ENCODE measurements around the gene SLC6A9.

SLC6A9 gene

DNA sequence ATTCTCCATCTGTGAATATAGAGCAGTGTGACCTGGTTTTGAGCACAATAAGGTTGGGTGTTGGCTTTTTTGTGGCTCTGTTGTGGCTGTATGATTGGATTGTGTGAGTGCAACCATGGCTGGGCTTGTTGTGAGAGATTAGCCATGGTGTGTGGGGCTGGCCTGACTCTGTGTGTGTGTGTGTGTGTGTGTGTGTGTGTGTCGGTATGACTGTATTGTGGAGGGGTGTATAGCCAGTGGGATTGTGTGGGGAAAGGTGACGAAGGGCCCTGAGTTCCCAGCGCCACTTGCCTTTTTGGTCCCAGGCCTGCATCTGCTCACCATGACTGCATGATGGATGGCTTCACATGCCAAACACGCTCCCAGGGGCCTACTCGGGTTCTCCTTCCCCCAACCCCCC lies 5.9 kb upstream of the SLC6A9 start:
- no peaks in the 10 kb centered on the region for H3K27me3 ChIP-seq (ENCODE audit: control insufficient read depth in 5 of 5, insufficient read depth in 4 of 5, low read length in 5 of 5)
- H3K9me3 ChIP-seq (ENCODE audit: control insufficient read depth in 5 of 5, low read length in 5 of 5) = no peaks in the 10 kb centered on the region
- no peak overlapping the region for H3K4me3 ChIP-seq (ENCODE audit: low read depth in 1 of 5, low read length in 5 of 5)
- no peak overlapping the region for H3K27ac ChIP-seq (ENCODE audit: low read depth, low read length)
- no peak overlapping the region for H3K9ac ChIP-seq (ENCODE audit: low read length in 5 of 5)
- peaks cover 0 to 23% (median 13%) of the 10 kb centered on the region in 5 donors for H3K4me1 ChIP-seq (ENCODE audit: control insufficient read depth in 5 of 5, insufficient read depth in 5 of 5, low read length in 5 of 5)
- no peaks in the 10 kb centered on the region for H3K36me3 ChIP-seq (ENCODE audit: control insufficient read depth in 5 of 5, insufficient read depth in 5 of 5, low read length in 5 of 5)

DNA sequence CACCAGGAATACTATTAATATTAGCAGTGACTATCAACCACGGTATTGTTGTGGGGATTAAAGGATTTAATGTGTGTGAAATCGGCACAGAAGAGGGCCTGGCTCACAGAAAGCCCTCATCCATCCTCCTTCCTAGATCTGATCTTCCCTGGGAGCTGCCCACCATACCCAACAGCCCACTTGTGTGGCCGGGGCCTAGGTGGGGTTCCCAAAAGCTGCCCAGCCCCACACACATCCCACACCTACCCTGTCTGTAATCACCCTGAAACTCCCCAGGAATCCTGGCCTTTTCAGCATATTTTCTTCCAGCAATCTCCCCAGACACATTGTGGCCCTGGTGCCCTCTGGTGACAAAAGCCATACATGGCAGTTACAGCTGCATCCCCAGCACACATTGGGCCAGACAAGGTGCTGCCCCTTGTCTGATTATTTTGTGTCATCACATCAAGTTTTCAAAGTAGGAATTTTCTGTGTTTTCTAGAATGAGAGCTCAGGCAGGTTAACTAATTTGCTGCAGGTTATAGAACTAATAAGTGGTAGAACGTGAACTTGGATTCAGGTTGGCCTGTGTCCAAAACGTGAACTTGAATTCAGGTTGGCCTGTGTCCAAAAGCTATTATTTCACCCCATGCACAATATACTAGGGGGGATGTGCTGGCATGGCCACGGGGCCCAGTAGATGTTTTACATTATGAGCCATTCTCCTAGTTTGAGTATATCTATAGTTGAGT lies 5.3 kb upstream of the SLC6A9 start:
- no peaks in the 10 kb centered on the region for H3K9me3 ChIP-seq (ENCODE audit: control insufficient read depth in 5 of 5, low read length in 5 of 5)
- no peaks in the 10 kb centered on the region for H3K36me3 ChIP-seq (ENCODE audit: control insufficient read depth in 5 of 5, insufficient read depth in 5 of 5, low read length in 5 of 5)
- peaks cover 0 to 28% (median 14%) of the 10 kb centered on the region in 5 donors for H3K4me1 ChIP-seq (ENCODE audit: control insufficient read depth in 5 of 5, insufficient read depth in 5 of 5, low read length in 5 of 5)
- H3K4me3 ChIP-seq (ENCODE audit: low read depth in 1 of 5, low read length in 5 of 5) = no peak overlapping the region
- no peaks in the 10 kb centered on the region for H3K27me3 ChIP-seq (ENCODE audit: control insufficient read depth in 5 of 5, insufficient read depth in 4 of 5, low read length in 5 of 5)
- H3K27ac ChIP-seq (ENCODE audit: low read depth, low read length) = no peak overlapping the region
- peak overlapping the region in 1 of 5 donors; percentile 16 for H3K9ac ChIP-seq (ENCODE audit: low read length in 5 of 5)

DNA sequence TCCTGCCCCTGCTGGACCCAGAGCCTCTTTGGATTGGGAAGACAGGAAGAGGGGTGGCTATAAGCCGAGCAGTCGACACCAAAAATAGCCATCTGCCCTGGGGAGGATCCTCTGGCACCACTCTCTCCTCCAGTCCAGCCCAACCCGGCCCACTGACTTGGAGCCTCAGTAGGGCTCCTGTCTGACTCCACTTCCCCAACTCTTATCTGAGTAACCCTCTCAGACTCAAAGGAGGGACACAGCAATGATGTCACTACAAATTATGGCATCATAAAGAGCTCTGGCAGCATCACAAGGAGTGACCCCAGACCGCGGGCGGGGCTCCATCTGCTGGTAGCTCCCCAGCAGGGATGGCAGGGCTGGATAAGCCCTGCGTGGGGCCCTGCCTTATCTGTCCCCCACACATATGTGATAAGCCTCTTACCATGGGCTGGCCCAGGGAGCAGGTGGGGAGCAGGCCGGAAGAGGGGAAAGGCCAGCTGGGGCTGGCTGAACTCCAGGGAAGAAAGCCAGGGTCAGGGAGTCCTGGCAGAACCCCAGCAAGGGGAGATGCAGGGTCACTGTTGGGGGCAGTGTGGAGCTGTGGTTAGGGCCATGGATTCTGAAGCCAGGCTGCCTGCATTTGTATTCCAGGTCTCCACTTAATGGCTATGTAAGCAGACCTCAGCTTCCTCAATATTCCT lies 4.6 kb upstream of the SLC6A9 start:
- no peaks in the 10 kb centered on the region for H3K9me3 ChIP-seq (ENCODE audit: control insufficient read depth in 5 of 5, low read length in 5 of 5)
- no peak overlapping the region for H3K4me3 ChIP-seq (ENCODE audit: low read depth in 1 of 5, low read length in 5 of 5)
- H3K4me1 ChIP-seq (ENCODE audit: control insufficient read depth in 5 of 5, insufficient read depth in 5 of 5, low read length in 5 of 5) = peaks cover 0 to 34% (median 21%) of the 10 kb centered on the region in 5 donors
- no peaks in the 10 kb centered on the region for H3K36me3 ChIP-seq (ENCODE audit: control insufficient read depth in 5 of 5, insufficient read depth in 5 of 5, low read length in 5 of 5)
- no peaks in the 10 kb centered on the region for H3K27me3 ChIP-seq (ENCODE audit: control insufficient read depth in 5 of 5, insufficient read depth in 4 of 5, low read length in 5 of 5)
- H3K27ac ChIP-seq (ENCODE audit: low read depth, low read length) = no peak overlapping the region
- peak overlapping the region in 1 of 5 donors; percentile 21 for H3K9ac ChIP-seq (ENCODE audit: low read length in 5 of 5)

DNA sequence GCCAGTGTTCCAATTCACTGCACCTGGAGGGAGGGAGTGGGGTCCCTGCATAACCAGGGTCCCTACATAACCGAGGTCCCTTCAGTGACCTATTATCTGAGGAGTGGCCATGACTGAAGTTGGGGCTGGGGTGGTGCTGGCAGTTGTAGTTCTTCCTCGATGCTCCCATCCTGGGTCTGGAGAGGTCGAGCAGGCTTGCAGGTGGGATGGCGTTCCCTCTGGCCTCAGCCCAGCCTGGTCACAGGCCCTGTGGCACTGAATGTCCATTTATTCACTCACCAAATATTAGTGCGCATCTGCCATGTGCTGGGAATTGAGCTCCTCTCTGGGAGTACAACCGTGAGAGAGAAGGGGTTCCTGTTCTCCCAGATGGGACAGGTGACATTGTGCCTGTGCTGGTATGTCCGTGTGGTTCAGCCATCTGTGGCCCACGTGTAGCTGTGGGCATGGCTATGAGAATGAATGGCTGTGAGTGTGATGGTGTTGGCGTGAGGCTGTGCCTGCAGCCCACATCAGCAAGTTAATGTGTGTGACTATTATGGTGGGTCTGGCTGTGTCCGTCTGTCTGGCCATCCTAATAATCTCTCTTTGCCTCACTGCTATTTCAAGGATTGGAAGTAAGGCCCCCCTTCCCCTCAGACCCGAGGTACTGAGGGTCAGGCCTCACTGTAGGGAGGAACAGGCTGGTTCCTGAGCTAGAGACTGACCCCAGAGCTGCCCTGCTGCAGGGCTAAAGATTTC lies 3.9 kb upstream of the SLC6A9 start:
- no peak overlapping the region for H3K4me3 ChIP-seq (ENCODE audit: low read depth in 1 of 5, low read length in 5 of 5)
- H3K4me1 ChIP-seq (ENCODE audit: control insufficient read depth in 5 of 5, insufficient read depth in 5 of 5, low read length in 5 of 5) = peaks cover 0 to 40% (median 26%) of the 10 kb centered on the region in 5 donors
- no peak overlapping the region for H3K27ac ChIP-seq (ENCODE audit: low read depth, low read length)
- no peaks in the 10 kb centered on the region for H3K27me3 ChIP-seq (ENCODE audit: control insufficient read depth in 5 of 5, insufficient read depth in 4 of 5, low read length in 5 of 5)
- H3K9me3 ChIP-seq (ENCODE audit: control insufficient read depth in 5 of 5, low read length in 5 of 5) = no peaks in the 10 kb centered on the region
- H3K36me3 ChIP-seq (ENCODE audit: control insufficient read depth in 5 of 5, insufficient read depth in 5 of 5, low read length in 5 of 5) = no peaks in the 10 kb centered on the region
- H3K9ac ChIP-seq (ENCODE audit: low read length in 5 of 5) = peak overlapping the region in 1 of 5 donors; percentile 21

DNA sequence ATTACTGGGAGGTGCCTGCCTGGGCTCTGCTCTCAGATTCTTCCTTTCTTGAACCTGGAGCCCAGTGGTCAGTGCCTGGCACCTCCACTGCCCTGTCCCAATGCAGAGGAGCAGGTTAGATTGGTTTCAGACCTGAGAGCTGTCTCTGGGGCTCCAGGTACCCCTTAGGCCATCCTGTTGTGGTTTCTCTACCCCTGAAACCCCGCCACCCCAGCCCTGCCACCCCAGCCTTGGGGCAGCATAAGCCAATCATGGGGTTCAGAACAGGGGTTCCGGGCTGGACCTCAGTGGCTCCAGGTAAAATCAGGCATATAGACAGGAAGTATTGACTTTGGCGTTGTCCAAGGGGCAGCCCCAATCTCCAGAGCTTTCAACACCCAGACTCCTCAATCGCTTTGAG lies 3.2 kb upstream of the SLC6A9 start:
- no peak overlapping the region for H3K4me3 ChIP-seq (ENCODE audit: low read depth in 1 of 5, low read length in 5 of 5)
- H3K9ac ChIP-seq (ENCODE audit: low read length in 5 of 5) = no peak overlapping the region
- H3K9me3 ChIP-seq (ENCODE audit: control insufficient read depth in 5 of 5, low read length in 5 of 5) = no peaks in the 10 kb centered on the region
- H3K36me3 ChIP-seq (ENCODE audit: control insufficient read depth in 5 of 5, insufficient read depth in 5 of 5, low read length in 5 of 5) = no peaks in the 10 kb centered on the region
- H3K4me1 ChIP-seq (ENCODE audit: control insufficient read depth in 5 of 5, insufficient read depth in 5 of 5, low read length in 5 of 5) = peaks cover 0 to 44% (median 30%) of the 10 kb centered on the region in 5 donors
- no peak overlapping the region for H3K27ac ChIP-seq (ENCODE audit: low read depth, low read length)
- H3K27me3 ChIP-seq (ENCODE audit: control insufficient read depth in 5 of 5, insufficient read depth in 4 of 5, low read length in 5 of 5) = no peaks in the 10 kb centered on the region

DNA sequence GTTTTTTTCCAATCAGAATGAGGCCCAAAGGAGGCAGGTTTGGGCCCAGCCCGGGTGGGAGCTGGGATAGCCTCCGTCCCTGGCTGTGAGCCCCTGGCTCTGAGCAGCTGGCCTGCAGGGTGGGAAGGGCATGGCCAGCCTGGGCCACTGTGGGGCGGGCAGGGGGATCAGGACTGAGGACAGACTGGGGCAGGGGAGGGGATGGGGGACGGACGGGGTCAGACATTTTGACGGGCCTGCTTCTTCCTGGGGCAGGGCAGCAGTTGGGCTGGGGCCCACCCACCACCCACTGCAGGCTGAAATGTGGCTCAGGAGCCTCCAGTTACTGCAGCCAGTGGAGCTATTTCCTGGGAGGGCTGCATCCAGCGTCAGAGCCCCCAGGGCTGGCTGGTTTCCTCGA lies 2.5 kb upstream of the SLC6A9 start:
- Histone ChIP-seq H3K27ac (ENCODE audit: low read depth, low read length) (no peak overlapping the region), H3K27me3 (ENCODE audit: control insufficient read depth in 5 of 5, insufficient read depth in 4 of 5, low read length in 5 of 5) (no peaks in the 10 kb centered on the region), H3K9ac (ENCODE audit: low read length in 5 of 5) (no peak overlapping the region), H3K36me3 (ENCODE audit: control insufficient read depth in 5 of 5, insufficient read depth in 5 of 5, low read length in 5 of 5) (no peaks in the 10 kb centered on the region), H3K4me3 (ENCODE audit: low read depth in 1 of 5, low read length in 5 of 5) (no peak overlapping the region), H3K4me1 (ENCODE audit: control insufficient read depth in 5 of 5, insufficient read depth in 5 of 5, low read length in 5 of 5) (peaks cover 0 to 49% (median 34%) of the 10 kb centered on the region in 5 donors), H3K9me3 (ENCODE audit: control insufficient read depth in 5 of 5, low read length in 5 of 5) (no peaks in the 10 kb centered on the region)

DNA sequence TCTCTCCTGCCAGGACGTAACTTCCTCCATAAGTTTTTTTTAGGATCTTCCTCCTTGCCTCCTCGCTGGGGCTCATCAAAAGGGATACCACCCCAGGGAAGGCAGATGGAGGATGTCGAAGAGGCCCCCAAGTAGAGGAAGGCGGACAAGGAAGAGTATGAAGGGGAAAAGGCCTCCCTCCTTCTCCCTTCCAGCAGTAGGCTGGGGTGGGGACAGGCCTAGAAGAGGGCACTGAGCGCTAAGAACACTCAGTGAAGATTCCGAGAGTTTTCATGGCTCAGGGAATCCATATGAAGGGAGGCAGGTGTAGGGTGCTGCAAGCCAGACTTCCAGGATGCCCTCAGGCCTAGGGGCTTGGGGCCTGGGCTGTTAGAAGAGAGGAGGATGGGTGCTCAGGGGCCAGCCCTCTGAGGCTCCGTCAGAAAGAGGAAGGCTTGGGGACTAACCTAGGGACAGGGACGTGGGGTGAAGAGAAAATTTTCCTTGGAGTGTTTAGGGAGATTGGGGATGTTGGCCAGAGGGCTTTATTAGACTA lies 1.8 kb upstream of the SLC6A9 start:
- Histone ChIP-seq H3K27me3 (ENCODE audit: control insufficient read depth in 5 of 5, insufficient read depth in 4 of 5, low read length in 5 of 5) (no peaks in the 10 kb centered on the region), H3K36me3 (ENCODE audit: control insufficient read depth in 5 of 5, insufficient read depth in 5 of 5, low read length in 5 of 5) (no peaks in the 10 kb centered on the region), H3K4me1 (ENCODE audit: control insufficient read depth in 5 of 5, insufficient read depth in 5 of 5, low read length in 5 of 5) (peaks cover 0 to 49% (median 34%) of the 10 kb centered on the region in 5 donors), H3K9ac (ENCODE audit: low read length in 5 of 5) (no peak overlapping the region), H3K9me3 (ENCODE audit: control insufficient read depth in 5 of 5, low read length in 5 of 5) (no peaks in the 10 kb centered on the region), H3K27ac (ENCODE audit: low read depth, low read length) (no peak overlapping the region), H3K4me3 (ENCODE audit: low read depth in 1 of 5, low read length in 5 of 5) (no peak overlapping the region)

DNA sequence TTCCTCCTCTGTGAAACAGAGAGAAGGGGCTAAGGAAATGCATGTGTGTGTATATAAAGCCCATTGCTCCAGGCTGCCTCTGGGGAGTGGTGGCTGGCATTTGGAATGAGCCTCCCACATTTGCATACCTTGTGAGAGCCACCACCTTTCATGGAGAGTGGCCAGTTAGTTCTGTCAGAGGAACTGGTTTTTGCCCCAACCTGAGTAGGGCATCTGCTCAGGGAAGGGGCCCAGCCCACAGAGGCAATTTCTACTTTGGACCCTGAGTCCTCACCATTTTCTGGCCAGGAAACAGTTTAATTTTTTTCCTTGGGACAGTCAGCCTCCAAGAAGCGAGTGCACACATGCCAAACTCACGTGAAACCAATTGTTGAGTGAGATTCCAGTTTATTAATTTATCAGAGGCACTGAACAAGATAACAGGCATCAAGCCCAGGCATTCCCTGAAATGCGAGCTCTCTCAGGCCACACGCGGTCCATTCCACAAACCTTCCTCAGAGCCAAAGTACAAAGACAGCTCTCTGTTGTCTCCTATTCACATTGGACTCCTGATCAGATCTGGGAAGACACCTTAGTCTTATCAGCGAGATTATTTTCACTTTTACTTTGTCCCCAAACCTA lies 1.0 kb upstream of the SLC6A9 start:
- Histone ChIP-seq H3K27ac (ENCODE audit: low read depth, low read length) (no peak overlapping the region), H3K4me3 (ENCODE audit: low read depth in 1 of 5, low read length in 5 of 5) (no peak overlapping the region), H3K27me3 (ENCODE audit: control insufficient read depth in 5 of 5, insufficient read depth in 4 of 5, low read length in 5 of 5) (no peaks in the 10 kb centered on the region), H3K9me3 (ENCODE audit: control insufficient read depth in 5 of 5, low read length in 5 of 5) (no peaks in the 10 kb centered on the region), H3K36me3 (ENCODE audit: control insufficient read depth in 5 of 5, insufficient read depth in 5 of 5, low read length in 5 of 5) (no peaks in the 10 kb centered on the region), H3K4me1 (ENCODE audit: control insufficient read depth in 5 of 5, insufficient read depth in 5 of 5, low read length in 5 of 5) (peaks cover 0 to 49% (median 34%) of the 10 kb centered on the region in 5 donors), H3K9ac (ENCODE audit: low read length in 5 of 5) (no peak overlapping the region)

DNA sequence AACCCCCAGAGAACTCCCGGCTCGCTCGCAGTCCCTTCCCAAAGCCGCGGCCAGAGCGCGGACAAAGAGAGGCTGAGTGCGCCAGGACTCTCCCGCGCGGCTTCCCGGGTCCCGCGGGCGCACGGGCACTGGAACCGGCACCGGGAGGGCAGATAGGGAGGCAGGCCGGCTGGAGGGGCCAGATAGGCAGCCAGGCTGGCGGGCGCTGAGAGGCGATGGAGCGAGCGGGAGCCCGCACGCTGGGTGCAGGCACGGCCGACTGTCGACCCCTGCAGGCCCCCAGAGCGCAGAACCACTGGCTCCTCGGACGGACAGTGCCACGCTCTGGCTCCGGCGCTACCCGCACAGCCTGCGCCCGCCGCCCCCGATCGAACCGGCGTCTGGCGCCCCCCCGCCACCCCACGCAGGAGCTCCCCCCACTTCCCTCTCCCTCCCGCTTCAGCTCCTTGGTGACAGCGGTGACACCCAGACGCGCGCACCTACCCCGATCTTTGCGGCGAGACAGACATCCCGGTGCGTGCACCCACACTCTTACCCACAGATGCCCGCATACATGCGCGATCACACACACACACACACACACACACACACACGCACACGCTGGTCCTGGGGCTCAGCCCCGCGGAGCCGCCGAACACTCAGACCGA lies 534 bp downstream of the SLC6A9 start:
- H3K27ac ChIP-seq (ENCODE audit: low read depth, low read length) = no peak overlapping the region
- peak overlapping the region in 4 of 5 donors; percentile 74 to 84 (median 80) for H3K4me3 ChIP-seq (ENCODE audit: low read depth in 1 of 5, low read length in 5 of 5)
- H3K27me3 ChIP-seq (ENCODE audit: control insufficient read depth in 5 of 5, insufficient read depth in 4 of 5, low read length in 5 of 5) = no peaks in the 10 kb centered on the region
- H3K36me3 ChIP-seq (ENCODE audit: control insufficient read depth in 5 of 5, insufficient read depth in 5 of 5, low read length in 5 of 5) = no peaks in the 10 kb centered on the region
- H3K9me3 ChIP-seq (ENCODE audit: control insufficient read depth in 5 of 5, low read length in 5 of 5) = no peaks in the 10 kb centered on the region
- peaks cover 0 to 37% (median 26%) of the 10 kb centered on the region in 5 donors for H3K4me1 ChIP-seq (ENCODE audit: control insufficient read depth in 5 of 5, insufficient read depth in 5 of 5, low read length in 5 of 5)
- H3K9ac ChIP-seq (ENCODE audit: low read length in 5 of 5) = peak overlapping the region in 4 of 5 donors; percentile 53 to 71 (median 60)

Measured in subcutaneous abdominal adipose tissue (tissue), 5 donors.